ENCODE measurements around the gene GLRA3. TPM values are rescaled to one million over a fixed set of nuclear protein-coding genes. Genes with fewer than 3 reads are reported as not detected.

Gene GLRA3
- total and polyA plus RNA-seq, 8 donors, result 0.04 to 0.49 (median 0.12) TPM

DNA sequence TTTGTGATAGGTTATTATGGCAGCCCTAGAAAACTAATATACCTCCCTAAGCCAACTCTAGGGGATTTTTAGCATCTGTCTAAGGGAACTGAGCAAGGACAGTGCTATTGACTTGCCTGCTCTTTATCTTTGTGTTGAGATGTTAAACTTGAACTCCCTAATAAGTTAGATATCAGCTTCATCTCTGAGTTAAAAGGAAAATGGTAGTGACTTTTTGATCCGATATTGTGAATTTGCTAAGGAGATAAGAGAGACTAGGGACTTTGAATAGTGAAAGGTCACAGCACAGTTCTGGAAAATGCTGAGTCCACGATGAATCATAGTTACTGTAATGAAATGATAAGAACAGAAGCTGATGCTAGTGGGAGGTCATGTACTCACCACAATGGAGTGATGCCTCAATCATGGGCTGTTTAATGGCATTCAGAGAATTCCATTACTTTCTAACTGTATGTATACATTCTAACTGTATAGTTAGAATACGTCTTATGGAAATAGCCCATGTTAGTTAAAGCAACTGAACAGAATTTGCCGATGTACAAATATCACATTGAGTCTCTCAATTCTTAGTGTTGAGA, 147.2 kb downstream of the GLRA3 start:
- Histone ChIP-seq H3K27me3 (no peaks in the 10 kb centered on the region), H3K4me1 (no peaks in the 10 kb centered on the region), H3K27ac (no peak overlapping the region), H3K4me3 (no peak overlapping the region), H3K9me3 (no peaks in the 10 kb centered on the region), H3K36me3 (no peaks in the 10 kb centered on the region)
- no peak for DNase-seq
- ATAC-seq, result peak in 2 of 4 donors; percentile 41 to 49
- TF ChIP-seq, protein P1, sequence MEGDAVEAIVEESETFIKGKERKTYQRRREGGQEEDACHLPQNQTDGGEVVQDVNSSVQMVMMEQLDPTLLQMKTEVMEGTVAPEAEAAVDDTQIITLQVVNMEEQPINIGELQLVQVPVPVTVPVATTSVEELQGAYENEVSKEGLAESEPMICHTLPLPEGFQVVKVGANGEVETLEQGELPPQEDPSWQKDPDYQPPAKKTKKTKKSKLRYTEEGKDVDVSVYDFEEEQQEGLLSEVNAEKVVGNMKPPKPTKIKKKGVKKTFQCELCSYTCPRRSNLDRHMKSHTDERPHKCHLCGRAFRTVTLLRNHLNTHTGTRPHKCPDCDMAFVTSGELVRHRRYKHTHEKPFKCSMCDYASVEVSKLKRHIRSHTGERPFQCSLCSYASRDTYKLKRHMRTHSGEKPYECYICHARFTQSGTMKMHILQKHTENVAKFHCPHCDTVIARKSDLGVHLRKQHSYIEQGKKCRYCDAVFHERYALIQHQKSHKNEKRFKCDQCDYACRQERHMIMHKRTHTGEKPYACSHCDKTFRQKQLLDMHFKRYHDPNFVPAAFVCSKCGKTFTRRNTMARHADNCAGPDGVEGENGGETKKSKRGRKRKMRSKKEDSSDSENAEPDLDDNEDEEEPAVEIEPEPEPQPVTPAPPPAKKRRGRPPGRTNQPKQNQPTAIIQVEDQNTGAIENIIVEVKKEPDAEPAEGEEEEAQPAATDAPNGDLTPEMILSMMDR (IDR thresholded peaks at IDR 0.05), result no peak
- no peak for FAIRE-seq
- intact Hi-C loops (cut with DNase I), result no loop called here
- 49 to 65% methylated on average over 4 of the region's 4 CpGs for WGBS, 2 donors

DNA sequence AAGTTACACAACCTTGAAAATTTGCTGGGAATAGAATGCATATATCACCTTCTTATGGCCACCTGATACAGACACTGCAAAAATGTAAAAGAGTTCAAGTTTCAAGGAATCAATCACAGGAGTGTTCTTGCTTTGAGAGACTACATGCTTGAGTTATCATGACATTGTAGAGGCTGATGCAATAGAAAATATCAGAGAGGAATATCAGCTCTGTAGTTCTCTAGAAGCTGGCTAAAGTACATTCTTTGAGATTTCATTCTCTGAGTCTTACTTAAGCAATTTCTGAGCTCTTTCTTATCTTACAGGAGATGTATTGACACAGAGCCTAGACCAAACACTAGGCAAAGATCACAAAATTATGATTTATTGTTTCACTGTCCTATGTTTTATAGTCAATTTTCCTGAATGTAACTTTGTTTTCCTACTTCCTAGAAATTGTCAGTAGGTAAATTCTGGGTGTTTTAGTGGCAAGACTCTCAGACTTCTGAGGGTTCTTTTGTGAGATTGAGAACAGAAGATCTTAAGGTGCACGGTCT, 154.7 kb downstream of the GLRA3 start:
- Histone ChIP-seq H3K4me3 (no peak overlapping the region), H3K9me3 (no peaks in the 10 kb centered on the region), H3K27ac (no peak overlapping the region), H3K4me1 (no peaks in the 10 kb centered on the region), H3K27me3 (no peaks in the 10 kb centered on the region), H3K36me3 (no peaks in the 10 kb centered on the region)
- ATAC-seq, result no peak
- intact Hi-C loops (cut with DNase I), result no loop called here
- TF ChIP-seq, protein P1 (IDR thresholded peaks at IDR 0.05), result no peak
- FAIRE-seq, result no peak
- no peak for DNase-seq
- WGBS, 2 donors, result 83 to 96% methylated on average over 1 of the region's 1 CpG

DNA sequence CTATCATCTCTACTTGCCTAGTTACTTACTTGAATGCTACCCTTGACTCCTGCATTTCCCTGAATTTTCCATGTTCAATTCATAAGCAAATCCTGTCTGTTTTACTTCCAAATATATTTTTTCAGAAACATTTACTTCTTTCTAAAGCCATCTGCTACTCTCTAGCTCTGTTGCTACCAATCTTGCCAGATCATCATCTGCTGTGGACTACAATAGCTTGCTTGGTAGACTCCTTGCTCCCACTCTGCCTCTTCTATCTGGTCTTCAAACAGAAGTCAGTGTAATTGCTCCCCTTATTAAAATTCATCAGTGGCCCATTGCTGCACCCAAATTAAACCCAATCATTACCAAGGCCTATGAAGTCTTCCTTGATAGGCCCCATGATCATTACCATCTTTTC, 155.2 kb downstream of the GLRA3 start:
- TF ChIP-seq, protein P1 (IDR thresholded peaks at IDR 0.05), result no peak
- Histone ChIP-seq H3K4me1 (no peaks in the 10 kb centered on the region), H3K4me3 (no peak overlapping the region), H3K27me3 (no peaks in the 10 kb centered on the region), H3K9me3 (no peaks in the 10 kb centered on the region), H3K36me3 (no peaks in the 10 kb centered on the region), H3K27ac (no peak overlapping the region)
- ATAC-seq, result no peak
- no peak for DNase-seq
- intact Hi-C loops (cut with DNase I), result no loop called here
- no peak for FAIRE-seq

DNA sequence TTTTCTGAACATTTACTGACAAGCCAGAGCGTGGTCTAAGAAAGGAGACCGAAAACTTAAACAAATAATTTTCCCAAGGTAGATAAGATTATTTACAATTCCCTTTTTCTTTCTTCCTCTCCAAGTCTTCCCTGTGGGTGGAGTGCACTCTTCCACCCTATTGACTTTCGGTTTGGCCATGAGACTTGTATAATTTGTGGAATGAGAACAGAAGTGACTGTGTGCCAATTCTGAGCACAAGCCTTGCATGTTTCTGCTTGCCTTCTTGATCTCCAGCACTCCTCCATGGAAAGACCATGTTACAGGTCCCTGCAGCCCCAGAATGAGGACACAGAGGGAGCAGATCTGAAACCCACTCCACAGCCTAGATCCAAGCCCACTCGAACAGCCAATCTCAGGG, 156.8 kb downstream of the GLRA3 start:
- intact Hi-C loops (cut with DNase I), result no loop called here
- Histone ChIP-seq H3K4me1 (no peaks in the 10 kb centered on the region), H3K36me3 (no peaks in the 10 kb centered on the region), H3K4me3 (no peak overlapping the region), H3K9me3 (no peaks in the 10 kb centered on the region), H3K27me3 (no peaks in the 10 kb centered on the region), H3K27ac (no peak overlapping the region)
- TF ChIP-seq, protein P1 (IDR thresholded peaks at IDR 0.05), result no peak
- no peak for FAIRE-seq
- ATAC-seq, result no peak
- 39 to 53% methylated on average over 4 of the region's 4 CpGs for WGBS, 2 donors
- DNase-seq, result no peak

DNA sequence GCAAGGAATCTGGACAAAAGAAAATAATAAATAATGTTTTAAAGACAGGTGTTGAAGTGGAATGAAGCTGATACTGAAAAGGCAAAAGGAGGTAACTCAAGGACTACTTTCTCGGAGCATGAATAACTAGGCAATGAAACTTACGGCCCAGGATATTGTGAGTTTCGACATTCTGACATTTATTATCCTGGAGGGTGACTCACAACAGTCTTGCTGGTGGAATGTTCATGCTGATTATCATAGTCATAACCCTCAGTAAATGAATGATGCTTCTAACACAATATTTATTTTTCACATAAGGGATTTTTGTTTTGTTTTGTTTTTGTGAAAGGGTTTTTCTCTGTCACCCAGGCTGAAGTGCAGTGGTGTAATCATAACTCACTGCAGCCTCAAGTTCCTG, 159.8 kb downstream of the GLRA3 start:
- no peaks in the 10 kb centered on the region for H3K36me3 ChIP-seq
- ATAC-seq (peak in 1 of 4 donors; percentile 50), DNase-seq (no peak), FAIRE-seq (no peak)
- WGBS, 2 donors, result 57 to 73% methylated on average over 3 of the region's 3 CpGs
- no peaks in the 10 kb centered on the region for H3K9me3 ChIP-seq
- no peaks in the 10 kb centered on the region for H3K27me3 ChIP-seq
- no peak overlapping the region for H3K27ac ChIP-seq
- intact Hi-C loops (cut with DNase I), result no loop called here
- H3K4me3 ChIP-seq, result no peak overlapping the region
- H3K4me1 ChIP-seq, result no peaks in the 10 kb centered on the region
- TF ChIP-seq, protein P1 (IDR thresholded peaks at IDR 0.05), result no peak
